Epithelial cell of esophagus (primary cell): ENCODE measurements around the gene FAM217A.
A peak's percentile ranks its signal among the peaks of the same experiment; 100 is the strongest.

Experiments used
- DNase-seq: peaks from one replicate; pipeline ENCODE4 v3.0.0; 2010; ENCODE audit warnings: low read depth
- H3K4me3 ChIP-seq: 2 replicates; pipeline ENCODE4 v1.5.1; 2011; ENCODE audit warnings: mild to moderate bottlenecking, low read length, control low read depth
- TF ChIP-seq, protein P1 (sequence below): IDR thresholded peaks from 2 replicates; pipeline ENCODE4 v1.5.1; 2011; ENCODE audit warnings: low read depth, mild to moderate bottlenecking, low read length, control low read depth, inconsistent platforms; ENCODE audit not compliant: insufficient read depth; ENCODE audit errors: missing control alignments

The FAM217A gene

DNA sequence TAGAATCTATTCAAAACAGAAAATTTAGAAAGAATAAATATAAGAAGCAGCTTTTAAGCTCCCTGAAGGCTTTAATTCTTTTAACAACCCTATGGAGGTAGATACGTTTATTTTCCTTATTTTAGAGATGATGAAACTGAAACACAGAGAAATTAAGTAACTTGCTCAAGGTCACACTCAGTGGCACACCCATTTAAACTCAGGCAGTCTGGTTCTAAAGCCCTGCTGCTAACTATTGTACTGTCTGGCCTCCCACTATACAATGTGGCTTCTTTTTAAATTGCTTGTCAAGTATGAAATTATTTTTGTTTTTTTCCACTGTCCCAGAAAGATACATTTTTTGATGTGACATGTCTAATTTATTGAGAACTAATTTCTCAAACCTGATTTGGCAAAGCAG lies 55.7 kb downstream of the FAM217A start:
- TF ChIP-seq, protein P1, sequence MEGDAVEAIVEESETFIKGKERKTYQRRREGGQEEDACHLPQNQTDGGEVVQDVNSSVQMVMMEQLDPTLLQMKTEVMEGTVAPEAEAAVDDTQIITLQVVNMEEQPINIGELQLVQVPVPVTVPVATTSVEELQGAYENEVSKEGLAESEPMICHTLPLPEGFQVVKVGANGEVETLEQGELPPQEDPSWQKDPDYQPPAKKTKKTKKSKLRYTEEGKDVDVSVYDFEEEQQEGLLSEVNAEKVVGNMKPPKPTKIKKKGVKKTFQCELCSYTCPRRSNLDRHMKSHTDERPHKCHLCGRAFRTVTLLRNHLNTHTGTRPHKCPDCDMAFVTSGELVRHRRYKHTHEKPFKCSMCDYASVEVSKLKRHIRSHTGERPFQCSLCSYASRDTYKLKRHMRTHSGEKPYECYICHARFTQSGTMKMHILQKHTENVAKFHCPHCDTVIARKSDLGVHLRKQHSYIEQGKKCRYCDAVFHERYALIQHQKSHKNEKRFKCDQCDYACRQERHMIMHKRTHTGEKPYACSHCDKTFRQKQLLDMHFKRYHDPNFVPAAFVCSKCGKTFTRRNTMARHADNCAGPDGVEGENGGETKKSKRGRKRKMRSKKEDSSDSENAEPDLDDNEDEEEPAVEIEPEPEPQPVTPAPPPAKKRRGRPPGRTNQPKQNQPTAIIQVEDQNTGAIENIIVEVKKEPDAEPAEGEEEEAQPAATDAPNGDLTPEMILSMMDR, result no peak
- H3K4me3 ChIP-seq, result no peak overlapping the region
- DNase-seq, result no peak

DNA sequence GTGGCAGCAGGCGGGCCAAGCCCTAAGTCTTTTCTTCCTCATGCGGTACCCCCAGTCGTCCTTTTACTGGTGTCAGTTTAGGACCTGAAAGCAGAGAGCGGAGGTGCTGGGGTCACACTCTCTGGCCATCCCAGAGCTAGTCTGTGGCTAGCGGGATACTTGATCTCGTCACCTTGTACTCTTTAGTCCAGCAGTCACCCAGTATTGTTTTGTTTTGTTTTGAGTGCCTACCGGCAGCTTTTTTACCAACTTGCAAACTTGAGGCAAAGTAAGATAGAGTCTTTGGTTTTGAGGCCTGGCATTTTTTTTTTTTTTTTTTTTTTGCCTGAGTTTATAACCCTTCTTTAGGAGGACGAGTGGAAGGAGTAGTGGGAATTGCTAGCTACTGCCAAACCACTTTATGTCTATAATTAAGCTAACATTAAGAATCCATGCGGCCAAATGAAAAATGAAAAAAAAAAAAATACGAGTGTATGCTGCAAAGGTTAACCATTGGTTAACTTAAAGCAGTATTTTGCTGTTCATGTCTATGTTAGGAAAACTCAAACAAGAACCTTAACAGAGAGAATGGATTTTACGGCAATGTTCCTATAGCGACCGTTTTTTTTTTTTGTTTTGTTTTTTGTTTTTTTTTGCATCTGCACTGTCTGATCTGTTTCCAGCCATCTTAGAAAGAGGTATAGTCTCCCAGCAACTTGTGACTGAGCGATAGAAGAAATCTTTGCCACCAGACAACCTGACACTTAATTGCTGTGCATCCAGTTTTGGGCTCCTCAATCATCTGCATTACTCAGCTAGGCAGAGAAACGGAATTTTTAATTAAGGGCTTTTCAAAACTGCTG lies 56.9 kb downstream of the FAM217A start:
- TF ChIP-seq, protein P1, result no peak
- DNase-seq, result peak; percentile 22
- peak overlapping the region; percentile 66 for H3K4me3 ChIP-seq

DNA sequence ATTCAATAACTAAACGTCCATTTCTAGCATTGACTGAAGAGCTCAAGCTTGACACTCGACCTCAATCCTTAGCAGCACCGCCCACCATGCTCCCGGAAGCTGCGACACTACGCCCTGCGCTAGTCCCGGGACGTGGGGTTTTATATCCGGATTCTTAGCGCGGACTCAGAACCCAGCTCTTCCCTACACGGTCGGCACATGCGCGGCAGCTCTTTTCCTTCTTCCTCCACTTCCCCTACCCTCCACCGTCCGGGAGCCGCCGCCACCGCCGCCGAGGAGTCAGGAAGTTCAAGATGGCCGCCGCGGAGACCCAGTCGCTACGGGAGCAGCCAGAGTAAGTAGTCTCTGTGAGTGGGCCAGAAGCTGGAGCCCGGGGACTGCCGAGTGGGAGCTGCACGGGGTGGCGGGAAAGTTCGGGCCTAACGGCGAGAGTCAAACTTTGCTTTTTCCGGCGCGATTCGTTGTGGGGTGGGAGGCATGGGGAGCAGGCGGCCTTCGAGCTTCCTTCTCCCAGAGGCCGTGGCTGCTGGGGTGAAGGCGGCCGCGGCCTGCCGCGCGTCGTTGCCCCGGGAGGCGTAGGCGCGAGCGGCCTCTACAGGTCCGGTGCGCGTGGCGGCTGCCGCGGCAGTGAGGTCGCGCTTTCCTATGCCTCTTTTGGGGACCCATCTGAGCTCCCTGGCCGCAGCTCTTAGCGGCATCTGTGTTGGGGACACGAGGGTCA lies 57.6 kb downstream of the FAM217A start:
- peak overlapping the region; percentile 66 for H3K4me3 ChIP-seq
- peak; percentile 98 for DNase-seq
- TF ChIP-seq, protein P1, result peak; percentile 19

DNA sequence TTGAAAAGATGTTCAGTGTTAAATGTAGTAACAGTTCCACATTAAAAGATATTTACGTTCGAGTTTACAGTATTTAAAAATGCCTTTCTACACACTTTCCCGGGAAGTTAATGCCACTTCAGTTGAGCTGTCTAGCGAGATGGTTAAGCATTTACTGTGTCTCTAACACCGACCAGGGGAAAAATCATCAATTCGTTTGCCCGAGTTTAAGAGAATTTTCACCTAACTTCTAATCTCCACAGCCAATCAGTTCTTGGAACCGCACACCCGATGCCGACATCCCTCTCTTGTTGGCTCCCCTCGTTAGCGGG lies 58.2 kb downstream of the FAM217A start:
- no peak for DNase-seq
- peak overlapping the region; percentile 66 for H3K4me3 ChIP-seq
- TF ChIP-seq, protein P1, result no peak

DNA sequence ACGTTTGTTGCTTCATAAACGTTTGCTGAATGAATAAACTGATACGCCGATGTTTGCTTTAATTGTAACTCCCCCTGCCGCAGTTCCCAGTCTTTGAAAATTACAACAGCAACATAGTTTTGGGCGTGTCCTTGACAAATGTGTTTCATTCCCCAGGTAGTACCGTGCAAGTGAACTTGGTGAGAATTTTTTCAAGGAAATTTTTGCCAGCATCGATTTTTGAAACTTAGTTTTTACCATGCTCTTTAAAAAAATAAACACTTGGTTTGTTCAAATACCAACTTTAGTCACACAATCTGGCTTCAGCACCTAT lies 60.1 kb downstream of the FAM217A start:
- TF ChIP-seq, protein P1, result no peak
- H3K4me3 ChIP-seq, result peak overlapping the region; percentile 81
- DNase-seq, result no peak
